Progenitor cell of endocrine pancreas (in vitro differentiated cells): ENCODE measurements around the gene TMEM30B. TPM values are rescaled to one million over a fixed set of nuclear protein-coding genes. Genes with fewer than 3 reads are reported as not detected.

Experiments used
- DNase-seq: peaks from one replicate; pipeline ENCODE4 v3.0.0; 2021; ENCODE audit warnings: low spot score; ENCODE audit not compliant: unreplicated experiment
- H3K27ac Mint-ChIP-seq: 2 replicates; pipeline ENCODE4 v1.8.0; 2021; ENCODE audit warnings: mild to moderate bottlenecking, moderate library complexity, mixed read lengths
- H3K27me3 Mint-ChIP-seq: 2 replicates; pipeline ENCODE4 v1.8.0; 2021; ENCODE audit warnings: mixed read lengths
- H3K36me3 Mint-ChIP-seq: 2 replicates; pipeline ENCODE4 v1.8.0; 2022; ENCODE audit warnings: mixed read lengths; ENCODE audit not compliant: insufficient read depth
- H3K4me1 Mint-ChIP-seq: 2 replicates; pipeline ENCODE4 v1.8.0; 2021; ENCODE audit warnings: low read depth, mixed read lengths
- H3K4me3 Mint-ChIP-seq: 2 replicates; pipeline ENCODE4 v1.8.0; 2021; ENCODE audit warnings: low read depth, mild to moderate bottlenecking, moderate library complexity, mixed read lengths
- H3K9me3 Mint-ChIP-seq: 2 replicates; pipeline ENCODE4 v1.8.0; 2021; ENCODE audit warnings: low read depth, mixed read lengths
- CTCF ChIP-seq: fragments of 200-600 bp; sonication (generic); IDR thresholded peaks from one replicate; pipeline ENCODE4 v1.5.0; 2021; ENCODE audit warnings: antibody characterized with exemption, mild to moderate bottlenecking; ENCODE audit not compliant: unreplicated experiment
- total RNA-seq: library from RNA; stranded (reverse); gene quantifications from 2 replicates; pipeline ENCODE4 v1.2.1, GENCODE V29; 2021

The TMEM30B gene
- total RNA-seq, 1 donor from 2014 or later: 28.1 TPM

- Mint-ChIP-seq H3K27ac (no peak overlapping the region), H3K36me3 (no peaks in the 10 kb centered on the region), H3K27me3 (no peaks in the 10 kb centered on the region), H3K9me3 (no peaks in the 10 kb centered on the region), H3K4me3 (no peak overlapping the region), H3K4me1 (peaks cover 7% of the 10 kb centered on the region)
- TF ChIP-seq CTCF: no peak
- DNase-seq: no peak
Observed at GRCh38 chr14:61227884-61228591, 53.1 kb downstream of the TMEM30B start.

Other genes starting within 250 kb of the TMEM30B start
- gene PRKCH, start 40.2 kb upstream of the TMEM30B start, total RNA-seq: 4.5 and 5.1 TPM in 2 replicates